Measurements from ENCODE around the gene TP53I11. TPM values are rescaled to one million over a fixed set of nuclear protein-coding genes. Genes with fewer than 3 reads are reported as not detected.

The TP53I11 gene
- total RNA-seq, 2 experiments from 2014 or later: 15.7 to 17.6 TPM

- ChIA-PET POLR2A (no interaction called here), CTCF (interaction anchor here (1.4 kb wide), 1 partner anchor 9 kb away, joined by 3 read pairs; no protein-coding TSS in a partner anchor)
- Mint-ChIP-seq H3K4me1 (ENCODE audit: low read depth) (peaks cover 4% of the 10 kb centered on the region), H3K36me3 (peaks cover 1% of the 10 kb centered on the region), H3K4me3 (no peak overlapping the region), H3K27me3 (no peaks in the 10 kb centered on the region), H3K27ac (no peak overlapping the region), H3K9me3 (no peaks in the 10 kb centered on the region)
- no peak for DNase-seq
- intact Hi-C loops (cut with micrococcal nuclease): no loop called here
These were observed 47.2 kb downstream of the TP53I11 start for GRCh38 chr11:44903518-44903917.

- intact Hi-C loops (cut with micrococcal nuclease): no loop called here
- H3K27ac Mint-ChIP-seq: no peak overlapping the region
- POLR2A ChIA-PET: no interaction called here
- no peaks in the 10 kb centered on the region for H3K27me3 Mint-ChIP-seq
- H3K9me3 Mint-ChIP-seq: no peaks in the 10 kb centered on the region
- peaks cover 4% of the 10 kb centered on the region for H3K4me1 Mint-ChIP-seq (ENCODE audit: low read depth)
- H3K36me3 Mint-ChIP-seq: peaks cover 3% of the 10 kb centered on the region
- H3K4me3 Mint-ChIP-seq: no peak overlapping the region
- no peak for DNase-seq
- CTCF ChIA-PET: interaction anchor here (1.4 to 1.9 kb wide), 2 partner anchors 8 to 24 kb away, joined by 3 to 7 read pairs; no protein-coding TSS in a partner anchor
These were observed 47.6 kb downstream of the TP53I11 start for GRCh38 chr11:44903035-44903434.

DNA sequence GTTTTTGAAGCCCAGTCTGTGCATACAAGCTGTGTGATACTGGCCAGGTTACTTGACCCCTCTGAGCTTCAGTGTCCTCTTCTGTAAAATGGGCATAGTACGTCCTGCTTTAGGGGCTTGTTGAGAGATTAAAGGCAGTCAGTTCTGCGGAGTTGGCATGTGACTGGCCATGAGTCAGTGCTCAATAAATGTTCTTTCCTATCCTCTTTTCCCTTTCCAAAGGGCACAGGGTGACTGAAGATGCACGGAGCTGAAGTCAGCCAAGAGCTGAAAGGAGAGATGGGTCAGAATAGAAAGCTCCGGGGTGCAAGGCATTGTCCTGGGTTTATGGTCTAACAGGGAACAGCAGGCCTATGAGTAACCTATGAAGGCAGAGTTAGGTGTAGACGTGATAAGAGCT, 48.9 kb downstream of the TP53I11 start:
- CTCF ChIA-PET: interaction anchor here (1.9 to 2.0 kb wide), 2 partner anchors 10 to 25 kb away, joined by 7 to 11 read pairs; no protein-coding TSS in a partner anchor
- Mint-ChIP-seq H3K9me3 (no peaks in the 10 kb centered on the region), H3K4me1 (ENCODE audit: low read depth) (peaks cover 4% of the 10 kb centered on the region), H3K27ac (no peak overlapping the region), H3K36me3 (peaks cover 9% of the 10 kb centered on the region), H3K27me3 (no peaks in the 10 kb centered on the region), H3K4me3 (no peak overlapping the region)
- POLR2A ChIA-PET: no interaction called here
- no peak for DNase-seq
- intact Hi-C loops (cut with micrococcal nuclease): no loop called here

DNA sequence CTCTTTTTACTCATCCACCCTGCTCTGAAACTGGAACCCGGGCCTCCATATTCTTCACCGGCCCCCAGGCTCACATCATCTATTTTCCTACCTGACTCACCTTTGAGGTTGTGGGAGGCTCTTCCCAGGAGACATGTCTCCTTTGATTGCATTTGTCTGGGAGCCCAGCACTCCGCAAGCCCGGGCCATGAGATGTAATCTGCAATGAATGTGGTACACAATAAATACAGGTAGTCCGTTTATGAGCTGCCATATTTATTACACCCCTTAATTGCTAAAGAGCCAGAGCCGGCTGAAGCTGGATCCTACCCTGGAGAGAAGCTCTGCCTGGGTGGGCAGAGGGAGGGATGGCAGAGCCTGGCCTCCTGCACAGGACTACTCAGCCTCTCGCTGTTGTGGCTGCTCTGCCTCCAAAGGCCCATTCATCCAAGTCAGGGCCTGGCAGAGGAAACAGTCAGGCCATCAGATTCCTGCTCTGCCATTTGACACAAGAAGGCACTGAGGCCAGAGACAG, 49.5 kb downstream of the TP53I11 start:
- peaks cover 9% of the 10 kb centered on the region for H3K36me3 Mint-ChIP-seq
- intact Hi-C loops (cut with micrococcal nuclease): no loop called here
- no peak overlapping the region for H3K4me3 Mint-ChIP-seq
- peaks cover 4% of the 10 kb centered on the region for H3K4me1 Mint-ChIP-seq (ENCODE audit: low read depth)
- POLR2A ChIA-PET: no interaction called here
- no peaks in the 10 kb centered on the region for H3K27me3 Mint-ChIP-seq
- CTCF ChIA-PET: interaction anchor here (1.9 to 2.0 kb wide), 2 partner anchors 10 to 26 kb away, joined by 7 to 11 read pairs; no protein-coding TSS in a partner anchor
- H3K9me3 Mint-ChIP-seq: no peaks in the 10 kb centered on the region
- H3K27ac Mint-ChIP-seq: no peak overlapping the region
- no peak for DNase-seq

DNA sequence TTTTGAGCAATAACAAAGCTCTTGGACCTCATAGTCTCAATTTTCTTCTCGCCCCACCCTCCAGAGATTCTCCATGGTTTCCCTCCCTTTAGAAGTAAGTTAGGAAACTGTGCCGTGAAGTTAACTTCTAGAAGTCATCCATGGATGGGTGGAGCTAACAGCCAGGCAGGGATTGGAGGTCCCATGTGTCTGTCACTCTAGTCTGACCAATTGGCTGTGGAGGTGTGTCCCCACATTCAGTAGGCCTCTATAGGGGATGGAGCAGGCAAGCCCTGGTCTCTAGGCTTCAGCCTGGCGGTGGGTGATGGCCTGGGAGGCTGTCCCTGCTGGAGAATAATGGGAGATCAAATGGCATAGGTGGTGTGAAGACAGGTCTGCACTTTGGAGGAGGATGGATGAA, 50.7 kb downstream of the TP53I11 start:
- POLR2A ChIA-PET: no interaction called here
- Mint-ChIP-seq H3K27me3 (no peaks in the 10 kb centered on the region), H3K9me3 (no peaks in the 10 kb centered on the region), H3K36me3 (peaks cover 9% of the 10 kb centered on the region), H3K4me3 (no peak overlapping the region), H3K27ac (no peak overlapping the region), H3K4me1 (ENCODE audit: low read depth) (peaks cover 4% of the 10 kb centered on the region)
- intact Hi-C loops (cut with micrococcal nuclease): no loop called here
- CTCF ChIA-PET: interaction anchor here (0.7 to 1.5 kb wide), 2 partner anchors 12 to 622 kb away, joined by 3 to 7 read pairs; no protein-coding TSS in a partner anchor
- DNase-seq: peak; percentile 69

DNA sequence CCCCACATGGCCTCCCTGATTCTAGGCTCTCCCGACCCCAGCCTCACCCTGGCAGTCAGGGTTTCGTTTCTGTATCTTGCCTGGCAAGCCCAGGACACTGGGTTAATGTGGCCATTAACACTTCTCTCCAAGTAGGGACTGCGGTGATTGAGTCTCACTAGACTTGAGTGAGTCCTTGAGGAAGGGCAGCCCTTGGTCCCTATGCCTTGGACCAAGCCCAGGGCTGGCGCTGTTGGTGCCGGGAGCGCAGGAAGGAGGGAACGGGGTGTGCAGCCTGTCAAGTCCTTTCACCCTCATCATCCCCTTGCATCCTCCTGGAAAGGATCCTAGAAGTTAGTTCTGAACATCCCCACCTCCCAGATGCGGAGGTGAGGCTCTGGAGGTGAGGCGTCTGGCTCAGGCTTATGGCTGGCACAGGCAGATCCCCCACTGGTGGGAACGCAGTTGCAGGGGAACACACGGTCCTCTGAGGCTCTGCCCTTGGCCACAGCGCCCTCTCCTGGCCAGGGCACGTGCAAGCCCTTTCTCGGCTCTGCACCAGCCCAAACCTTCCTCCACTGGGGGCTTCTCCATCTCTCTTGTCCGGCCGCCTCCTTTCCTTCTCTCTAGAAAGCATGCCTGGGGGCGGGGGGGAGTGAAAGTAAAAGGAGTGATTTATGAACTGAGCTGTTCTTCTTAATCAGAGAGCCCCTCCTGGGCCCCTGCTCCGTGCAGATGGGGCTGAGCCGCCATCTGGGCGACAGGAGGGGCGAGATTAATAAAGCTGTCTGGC, 56.7 kb downstream of the TP53I11 start:
- Mint-ChIP-seq H3K36me3 (peaks cover 8% of the 10 kb centered on the region), H3K9me3 (no peaks in the 10 kb centered on the region), H3K27me3 (no peaks in the 10 kb centered on the region), H3K4me3 (no peak overlapping the region), H3K27ac (no peak overlapping the region), H3K4me1 (ENCODE audit: low read depth) (peaks cover 9% of the 10 kb centered on the region)
- POLR2A ChIA-PET: no interaction called here
- CTCF ChIA-PET: interaction anchor here (0.7 to 2.9 kb wide), 21 partner anchors 10 to 800 kb away, joined by 3 to 15 read pairs (median 3); no protein-coding TSS in a partner anchor
- peak; percentile 72 for DNase-seq
- intact Hi-C loops (cut with micrococcal nuclease): loop anchor here (1.0 to 5.0 kb wide), 5 partner anchors 117 to 337 kb away; no protein-coding TSS in a partner anchor

- peaks cover 9% of the 10 kb centered on the region for H3K4me1 Mint-ChIP-seq (ENCODE audit: low read depth)
- intact Hi-C loops (cut with micrococcal nuclease): loop anchor here (5.0 kb wide), 4 partner anchors 116 to 336 kb away; no protein-coding TSS in a partner anchor
- DNase-seq: no peak
- no peak overlapping the region for H3K27ac Mint-ChIP-seq
- H3K9me3 Mint-ChIP-seq: no peaks in the 10 kb centered on the region
- no peak overlapping the region for H3K4me3 Mint-ChIP-seq
- CTCF ChIA-PET: interaction anchor here (0.7 to 2.9 kb wide), 8 partner anchors 18 to 338 kb away, joined by 3 to 15 read pairs (median 3); no protein-coding TSS in a partner anchor
- no peaks in the 10 kb centered on the region for H3K27me3 Mint-ChIP-seq
- POLR2A ChIA-PET: no interaction called here
- H3K36me3 Mint-ChIP-seq: peaks cover 10% of the 10 kb centered on the region
These were observed 57.3 kb downstream of the TP53I11 start for GRCh38 chr11:44893308-44893822.

DNA sequence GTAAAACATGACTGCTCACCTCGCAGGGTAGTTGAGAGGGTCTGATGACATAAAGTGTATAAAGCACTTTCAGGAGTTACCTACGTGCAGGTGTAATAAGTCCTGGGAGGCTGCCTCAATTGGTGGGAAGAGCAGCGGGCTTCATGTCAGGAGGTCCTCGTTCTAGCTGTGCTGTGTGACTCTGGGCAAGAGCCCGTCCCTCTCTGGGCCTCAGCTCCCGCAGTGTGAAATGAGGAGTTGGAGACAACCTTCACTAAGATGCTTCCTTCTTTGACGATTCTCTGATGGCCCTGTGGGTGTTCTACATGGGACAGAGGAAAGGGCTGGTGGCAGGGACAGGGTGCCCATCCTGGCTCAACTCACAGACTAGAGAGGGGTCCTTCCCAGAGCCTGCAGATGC, 57.8 kb downstream of the TP53I11 start:
- no peaks in the 10 kb centered on the region for H3K9me3 Mint-ChIP-seq
- no peak overlapping the region for H3K4me3 Mint-ChIP-seq
- peaks cover 9% of the 10 kb centered on the region for H3K4me1 Mint-ChIP-seq (ENCODE audit: low read depth)
- no peak overlapping the region for H3K27ac Mint-ChIP-seq
- intact Hi-C loops (cut with micrococcal nuclease): loop anchor here (5.0 kb wide), 4 partner anchors 116 to 336 kb away; no protein-coding TSS in a partner anchor
- H3K36me3 Mint-ChIP-seq: peaks cover 7% of the 10 kb centered on the region
- no peaks in the 10 kb centered on the region for H3K27me3 Mint-ChIP-seq
- POLR2A ChIA-PET: no interaction called here
- CTCF ChIA-PET: interaction anchor here (0.7 to 2.9 kb wide), 8 partner anchors 18 to 338 kb away, joined by 3 to 15 read pairs (median 3); no protein-coding TSS in a partner anchor
- no peak for DNase-seq

- ChIA-PET POLR2A (no interaction called here), CTCF (no interaction called here)
- H3K27me3 Mint-ChIP-seq: no peaks in the 10 kb centered on the region
- no peak for DNase-seq
- no peaks in the 10 kb centered on the region for H3K9me3 Mint-ChIP-seq
- H3K27ac Mint-ChIP-seq: no peak overlapping the region
- H3K4me1 Mint-ChIP-seq (ENCODE audit: low read depth): peaks cover 9% of the 10 kb centered on the region
- intact Hi-C loops (cut with micrococcal nuclease): no loop called here
- H3K36me3 Mint-ChIP-seq: peaks cover 2% of the 10 kb centered on the region
- H3K4me3 Mint-ChIP-seq: no peak overlapping the region
These were observed 61.4 kb downstream of the TP53I11 start for GRCh38 chr11:44889266-44889665.

- CTCF ChIA-PET: interaction anchor here (1.2 to 2.5 kb wide), 2 partner anchors 40 to 270 kb away, joined by 3 to 6 read pairs; no protein-coding TSS in a partner anchor
- POLR2A ChIA-PET: no interaction called here
- no peaks in the 10 kb centered on the region for H3K27me3 Mint-ChIP-seq
- H3K9me3 Mint-ChIP-seq: no peaks in the 10 kb centered on the region
- H3K4me1 Mint-ChIP-seq (ENCODE audit: low read depth): peaks cover 13% of the 10 kb centered on the region
- peaks cover 2% of the 10 kb centered on the region for H3K36me3 Mint-ChIP-seq
- intact Hi-C loops (cut with micrococcal nuclease): no loop called here
- no peak for DNase-seq
- no peak overlapping the region for H3K27ac Mint-ChIP-seq
- H3K4me3 Mint-ChIP-seq: no peak overlapping the region
These were observed 63.0 kb downstream of the TP53I11 start for GRCh38 chr11:44887636-44888035.

DNA sequence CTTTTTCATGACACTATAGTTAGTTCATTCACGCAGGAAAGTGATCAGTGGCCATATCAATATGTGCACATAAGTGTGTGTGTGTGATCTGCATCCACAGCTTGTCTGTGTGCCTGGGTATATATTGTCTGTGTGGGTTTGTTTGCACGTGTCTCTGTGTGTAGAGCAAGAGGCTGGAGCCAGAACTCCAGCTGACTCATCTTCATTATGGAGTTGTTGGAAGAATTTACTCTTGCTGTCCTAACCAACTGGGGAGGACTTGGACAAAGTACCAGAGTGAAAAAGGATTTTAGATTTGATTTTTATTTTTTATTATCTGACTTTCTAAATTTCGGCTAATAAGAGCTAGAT, 63.9 kb downstream of the TP53I11 start:
- ChIA-PET CTCF (interaction anchor here (1.0 to 2.5 kb wide), 2 partner anchors 24 to 40 kb away, joined by 3 to 6 read pairs; no protein-coding TSS in a partner anchor), POLR2A (no interaction called here)
- intact Hi-C loops (cut with micrococcal nuclease): no loop called here
- no peak for DNase-seq
- Mint-ChIP-seq H3K27me3 (no peaks in the 10 kb centered on the region), H3K9me3 (no peaks in the 10 kb centered on the region), H3K36me3 (peaks cover 2% of the 10 kb centered on the region), H3K4me3 (no peak overlapping the region), H3K4me1 (ENCODE audit: low read depth) (peaks cover 9% of the 10 kb centered on the region), H3K27ac (no peak overlapping the region)
